ENCODE data around the gene TSEN2.
A peak's percentile ranks its signal among the peaks of the same experiment; 100 is the strongest.
"Not testable (repeated sequence)": the region's sequence is repeated elsewhere in the genome, so short reads cannot be mapped to it uniquely, and the experiment has no call there.

The TSEN2 gene

GRCh38 chr3:12467746-12468145, 16.5 kb upstream of the TSEN2 start:
- DNase-seq (ENCODE audit: low read depth) = no peak
- H3K4me3 ChIP-seq (ENCODE audit: low read length) = no peak overlapping the region
- TF ChIP-seq CTCF (conservative IDR thresholded peaks at IDR 0.05; ENCODE audit: low read length) = no peak

GRCh38 chr3:12468276-12468675, 16.0 kb upstream of the TSEN2 start:
- no peak for DNase-seq (ENCODE audit: low read depth)
- H3K4me3 ChIP-seq (ENCODE audit: low read length) = no peak overlapping the region
- no peak for TF ChIP-seq CTCF (conservative IDR thresholded peaks at IDR 0.05; ENCODE audit: low read length)

GRCh38 chr3:12468757-12469156, 15.5 kb upstream of the TSEN2 start:
- H3K4me3 ChIP-seq (ENCODE audit: low read length) = no peak overlapping the region
- DNase-seq (ENCODE audit: low read depth) = no peak
- no peak for TF ChIP-seq CTCF (conservative IDR thresholded peaks at IDR 0.05; ENCODE audit: low read length)

GRCh38 chr3:12469222-12469621, 15.1 kb upstream of the TSEN2 start:
- H3K4me3 ChIP-seq (ENCODE audit: low read length); DNase-seq (ENCODE audit: low read depth): not testable (repeated sequence)

GRCh38 chr3:12470111-12470510, 14.2 kb upstream of the TSEN2 start:
- peak; percentile 30 for DNase-seq (ENCODE audit: low read depth)
- no peak for TF ChIP-seq CTCF (conservative IDR thresholded peaks at IDR 0.05; ENCODE audit: low read length)
- no peak overlapping the region for H3K4me3 ChIP-seq (ENCODE audit: low read length)

GRCh38 chr3:12470680-12471079, 13.6 kb upstream of the TSEN2 start:
- TF ChIP-seq CTCF (conservative IDR thresholded peaks at IDR 0.05; ENCODE audit: low read length) = no peak
- H3K4me3 ChIP-seq (ENCODE audit: low read length) = no peak overlapping the region
- DNase-seq (ENCODE audit: low read depth) = no peak

- DNase-seq (ENCODE audit: low read depth) = no peak
- no peak overlapping the region for H3K4me3 ChIP-seq (ENCODE audit: low read length)
- no peak for TF ChIP-seq CTCF (conservative IDR thresholded peaks at IDR 0.05; ENCODE audit: low read length)
Measured at GRCh38 chr3:12471241-12471640, 13.0 kb upstream of the TSEN2 start.

- no peak for TF ChIP-seq CTCF (conservative IDR thresholded peaks at IDR 0.05; ENCODE audit: low read length)
- DNase-seq (ENCODE audit: low read depth) = no peak
- H3K4me3 ChIP-seq (ENCODE audit: low read length) = no peak overlapping the region
Measured at GRCh38 chr3:12472000-12472610, 12.2 kb upstream of the TSEN2 start.
